GM06990 (cell line): Measurements from ENCODE around the gene DPAGT1.
A peak's percentile ranks its signal among the peaks of the same experiment; 100 is the strongest.
"Not testable (repeated sequence)": the region's sequence is repeated elsewhere in the genome, so short reads cannot be mapped to it uniquely, and the experiment has no call there.

Source experiments
- DNase-seq: peaks from one replicate; pipeline ENCODE4 v3.0.0-alpha.2; 2011; ENCODE audit not compliant: insufficient read length; ENCODE audit errors: extremely low read depth
- H3K27me3 ChIP-seq: replicated peaks from 2 replicates; pipeline ENCODE4 v1.6.0; 2011; ENCODE audit warnings: low read length; ENCODE audit not compliant: control insufficient read depth, insufficient read depth
- H3K36me3 ChIP-seq: 2 replicates; pipeline ENCODE4 v1.5.1; 2011; ENCODE audit warnings: low read length; ENCODE audit not compliant: control insufficient read depth, insufficient read depth
- H3K4me3 ChIP-seq: replicated peaks from 2 replicates; pipeline ENCODE4 v1.5.1; 2011; ENCODE audit warnings: low read depth, mild to moderate bottlenecking, control low read depth, low read length
- TF ChIP-seq, protein P1 (sequence below): IDR thresholded peaks from 2 replicates; pipeline ENCODE4 v1.5.1; 2011; ENCODE audit warnings: low read length, control low read depth, mild to moderate bottlenecking, inconsistent platforms; ENCODE audit not compliant: insufficient read depth, poor library complexity, severe bottlenecking

Gene DPAGT1

DNA sequence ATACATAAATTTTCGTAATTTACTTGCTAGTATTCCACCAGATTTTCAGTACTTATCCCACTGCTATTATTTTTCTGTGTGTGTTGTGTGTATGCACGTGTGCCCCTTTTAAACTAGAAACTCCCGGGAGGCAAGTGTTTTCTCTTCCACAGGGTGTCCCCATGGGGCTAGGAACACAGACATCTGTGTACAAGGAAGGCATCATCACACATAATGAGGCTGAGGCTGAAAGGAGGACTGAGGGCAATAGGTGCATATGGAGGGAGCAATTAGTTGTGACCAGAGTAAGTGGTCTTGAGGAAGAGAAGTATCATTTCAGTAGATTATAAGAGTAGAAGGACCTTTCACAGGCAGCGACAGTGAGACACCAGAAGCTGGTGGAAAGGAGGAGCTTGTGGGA lies 2.1 kb upstream of the DPAGT1 start:
- TF ChIP-seq, protein P1, sequence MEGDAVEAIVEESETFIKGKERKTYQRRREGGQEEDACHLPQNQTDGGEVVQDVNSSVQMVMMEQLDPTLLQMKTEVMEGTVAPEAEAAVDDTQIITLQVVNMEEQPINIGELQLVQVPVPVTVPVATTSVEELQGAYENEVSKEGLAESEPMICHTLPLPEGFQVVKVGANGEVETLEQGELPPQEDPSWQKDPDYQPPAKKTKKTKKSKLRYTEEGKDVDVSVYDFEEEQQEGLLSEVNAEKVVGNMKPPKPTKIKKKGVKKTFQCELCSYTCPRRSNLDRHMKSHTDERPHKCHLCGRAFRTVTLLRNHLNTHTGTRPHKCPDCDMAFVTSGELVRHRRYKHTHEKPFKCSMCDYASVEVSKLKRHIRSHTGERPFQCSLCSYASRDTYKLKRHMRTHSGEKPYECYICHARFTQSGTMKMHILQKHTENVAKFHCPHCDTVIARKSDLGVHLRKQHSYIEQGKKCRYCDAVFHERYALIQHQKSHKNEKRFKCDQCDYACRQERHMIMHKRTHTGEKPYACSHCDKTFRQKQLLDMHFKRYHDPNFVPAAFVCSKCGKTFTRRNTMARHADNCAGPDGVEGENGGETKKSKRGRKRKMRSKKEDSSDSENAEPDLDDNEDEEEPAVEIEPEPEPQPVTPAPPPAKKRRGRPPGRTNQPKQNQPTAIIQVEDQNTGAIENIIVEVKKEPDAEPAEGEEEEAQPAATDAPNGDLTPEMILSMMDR: no peak
- no peaks in the 10 kb centered on the region for H3K36me3 ChIP-seq
- no peak for DNase-seq
- no peak overlapping the region for H3K4me3 ChIP-seq
- H3K27me3 ChIP-seq: no peaks in the 10 kb centered on the region

DNA sequence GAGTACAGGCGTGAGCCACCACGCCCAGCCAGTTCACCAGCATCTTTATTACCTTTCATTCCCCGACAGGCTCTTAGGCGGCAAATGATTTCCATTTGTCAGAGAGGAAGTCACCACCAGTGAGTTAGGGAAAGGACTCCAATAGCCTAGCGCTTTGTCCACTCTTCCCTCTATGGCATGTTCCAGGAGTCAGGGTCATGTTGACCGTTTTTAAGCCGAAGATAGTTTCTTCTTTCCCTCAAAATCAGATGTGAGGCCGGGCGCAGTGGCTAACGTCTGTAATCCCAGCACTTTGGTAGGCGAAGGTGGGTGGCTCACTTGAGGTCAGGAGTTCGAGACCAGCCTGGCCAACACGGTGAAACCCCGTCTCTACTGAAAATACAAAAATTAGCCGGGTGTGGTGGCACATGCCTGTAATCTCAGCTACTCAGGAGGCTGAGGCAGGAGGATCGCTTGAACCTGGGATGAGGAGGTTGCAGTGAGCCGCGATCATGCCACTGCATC lies 1.6 kb upstream of the DPAGT1 start:
- not testable (repeated sequence) for H3K27me3 ChIP-seq, DNase-seq, H3K36me3 ChIP-seq
- H3K4me3 ChIP-seq: peak overlapping the region; percentile 92

DNA sequence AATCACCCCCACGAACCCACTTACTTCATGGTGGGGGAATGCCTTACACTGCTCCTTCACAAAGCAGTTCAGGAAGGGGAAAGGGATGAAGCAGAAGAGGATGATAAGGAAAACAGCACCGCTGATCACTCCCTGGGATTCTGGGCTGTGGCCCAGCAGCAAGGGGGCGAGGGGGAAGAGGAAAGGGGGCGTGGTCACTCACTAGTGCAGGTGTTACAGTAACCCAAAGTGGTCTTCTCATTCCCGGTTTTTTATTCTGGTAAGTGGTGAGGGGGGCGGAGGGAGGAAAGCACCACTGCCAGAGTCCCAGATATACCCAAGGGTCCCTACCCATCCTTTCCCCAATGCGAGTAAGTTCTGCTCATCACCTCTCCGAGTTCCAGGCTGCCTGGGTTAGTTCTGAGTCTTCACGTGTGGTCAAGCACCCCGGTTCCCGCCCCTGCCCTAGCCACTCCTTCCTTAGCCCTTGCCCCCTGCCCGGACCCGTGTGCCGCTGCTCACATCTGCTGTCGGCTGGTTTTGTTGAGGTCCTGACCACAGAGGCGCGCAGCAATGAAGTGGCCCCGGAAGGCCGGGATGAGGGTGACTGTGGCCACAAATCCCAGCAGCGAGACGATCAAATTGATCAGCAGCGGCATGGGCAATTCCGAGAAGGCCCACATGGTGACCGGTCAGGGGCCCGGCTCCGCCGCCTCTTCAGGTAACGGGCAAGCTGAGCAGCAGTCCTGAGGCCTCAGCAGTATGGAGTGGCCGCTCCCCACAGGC lies 477 bp downstream of the DPAGT1 start:
- TF ChIP-seq, protein P1: peak; percentile 15
- H3K27me3 ChIP-seq: no peaks in the 10 kb centered on the region
- peak overlapping the region; percentile 92 for H3K4me3 ChIP-seq
- no peak for DNase-seq
- peaks cover 10% of the 10 kb centered on the region for H3K36me3 ChIP-seq

DNA sequence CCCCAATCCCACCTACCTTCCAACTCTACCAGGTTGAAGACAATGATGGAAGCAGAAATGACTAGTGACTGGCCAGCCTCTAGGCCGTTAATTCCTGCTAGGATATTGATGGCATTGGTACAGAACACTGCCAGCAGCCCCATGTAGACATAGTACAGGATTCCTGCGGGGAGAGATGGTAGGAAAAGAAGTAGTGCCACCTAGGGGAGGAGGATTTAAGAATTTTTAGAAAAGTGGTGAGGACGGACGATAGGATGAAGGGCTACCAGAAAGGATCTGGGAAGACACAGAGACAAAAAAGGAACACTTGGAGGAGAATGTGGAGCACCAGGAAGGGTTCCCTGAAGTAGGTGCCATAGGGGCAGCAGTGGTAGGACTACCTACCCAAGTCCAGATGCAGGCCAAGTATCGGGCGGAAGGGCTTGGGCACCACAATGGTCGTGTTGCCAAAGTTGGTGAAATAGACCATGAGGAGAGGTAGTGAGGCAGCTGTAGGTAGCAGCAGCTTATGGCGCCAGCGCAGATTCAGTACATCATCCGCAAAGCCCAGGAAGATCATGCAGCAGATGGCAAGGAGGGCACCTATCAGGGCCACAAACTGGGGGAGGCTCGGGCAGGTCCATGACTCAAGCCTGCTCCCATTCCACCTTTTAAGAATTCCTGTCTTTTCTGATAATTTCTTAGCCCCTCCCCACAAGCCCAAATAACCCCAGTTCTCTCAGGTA lies 1.2 kb downstream of the DPAGT1 start:
- TF ChIP-seq, protein P1: peak; percentile 45
- no peak for DNase-seq
- peak overlapping the region; percentile 92 for H3K4me3 ChIP-seq
- H3K36me3 ChIP-seq: peaks cover 10% of the 10 kb centered on the region
- no peaks in the 10 kb centered on the region for H3K27me3 ChIP-seq

DNA sequence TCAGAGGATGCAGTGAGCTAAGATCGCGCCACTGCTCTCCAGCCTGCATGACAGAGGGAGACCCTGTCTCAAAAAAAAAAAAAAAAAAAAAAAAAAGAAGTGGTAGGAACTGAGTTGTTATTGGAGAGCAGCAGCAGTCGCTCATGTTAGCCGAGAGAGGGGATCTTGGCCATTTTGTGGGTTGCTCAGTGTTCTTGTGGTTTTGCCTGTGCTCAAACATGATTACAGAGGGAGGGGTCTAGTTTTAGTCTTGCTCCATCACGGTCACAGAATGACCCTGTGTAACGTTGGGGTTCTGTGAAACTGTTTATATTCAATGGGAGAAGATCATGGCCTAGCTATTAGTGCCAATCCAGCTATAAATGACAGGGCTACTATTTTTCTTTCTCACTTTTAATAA lies 1.9 kb downstream of the DPAGT1 start:
- DNase-seq: no peak
- H3K36me3 ChIP-seq: peaks cover 10% of the 10 kb centered on the region
- H3K27me3 ChIP-seq: no peaks in the 10 kb centered on the region
- TF ChIP-seq, protein P1: no peak
- no peak overlapping the region for H3K4me3 ChIP-seq

DNA sequence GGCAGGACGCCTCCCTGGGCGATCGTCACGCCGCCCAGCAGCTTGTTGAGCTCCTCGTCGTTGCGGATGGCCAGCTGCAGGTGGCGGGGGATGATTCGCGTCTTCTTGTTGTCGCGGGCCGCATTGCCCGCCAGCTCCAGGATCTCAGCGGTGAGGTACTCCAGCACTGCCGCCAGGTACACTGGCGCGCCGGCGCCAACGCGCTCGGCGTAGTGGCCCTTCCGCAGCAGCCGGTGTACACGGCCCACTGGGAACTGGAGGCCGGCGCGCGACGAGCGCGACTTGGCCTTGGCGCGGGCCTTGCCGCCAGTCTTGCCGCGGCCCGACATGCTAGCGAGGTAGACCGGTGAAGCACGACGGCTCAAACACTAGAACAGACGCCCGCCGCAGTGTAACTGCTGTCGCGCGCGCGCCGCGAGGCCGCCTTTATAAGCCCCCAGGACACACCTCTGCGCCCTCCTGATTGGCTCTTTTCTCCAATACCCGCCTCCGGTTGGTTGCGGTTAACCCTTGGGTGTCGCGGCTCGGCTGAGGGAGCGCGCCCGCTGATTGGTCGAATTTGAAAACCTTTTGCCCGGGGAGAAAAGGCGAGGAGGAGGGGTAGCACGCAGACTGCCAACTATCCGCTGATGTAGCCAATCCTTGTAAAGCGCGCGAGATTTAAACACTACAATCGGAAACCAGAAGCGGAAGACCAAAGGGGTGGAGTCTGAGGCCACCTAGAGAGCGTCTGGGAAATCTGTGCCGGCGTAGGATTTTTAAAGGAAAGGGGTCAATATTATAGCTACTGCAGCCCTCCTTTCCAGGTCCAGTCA lies 6.4 kb downstream of the DPAGT1 start:
- no peaks in the 10 kb centered on the region for H3K27me3 ChIP-seq
- DNase-seq: peak; percentile 99
- H3K36me3 ChIP-seq: peaks cover 23% of the 10 kb centered on the region
- TF ChIP-seq, protein P1: no peak
- peak overlapping the region; percentile 91 for H3K4me3 ChIP-seq
